NB4 (cell line): ENCODE results near the gene KRT36.

Experiments
- DNase-seq: peaks from one replicate; pipeline ENCODE4 v3.0.0; 2010; ENCODE audit warnings: low read depth
- H3K4me3 ChIP-seq: one replicate; pipeline ENCODE4 v1.5.1; 2011; ENCODE audit warnings: mild to moderate bottlenecking, low read depth, low read length, moderate library complexity
- CTCF ChIP-seq: IDR thresholded peaks from one replicate; pipeline ENCODE4 v1.5.1; 2012; ENCODE audit warnings: low read depth, low read length
- MAX ChIP-seq: IDR thresholded peaks from 2 replicates; pipeline ENCODE4 v1.6.1; 2011; ENCODE audit warnings: low read depth, low read length
- MYC ChIP-seq: IDR thresholded peaks from 2 replicates; pipeline ENCODE4 v1.6.1; 2011; ENCODE audit warnings: low read depth, low read length
- POLR2A ChIP-seq: IDR thresholded peaks from 2 replicates; pipeline ENCODE4 v1.6.1; 2011; ENCODE audit warnings: mild to moderate bottlenecking; ENCODE audit not compliant: insufficient read length; ENCODE audit errors: extremely low read depth

The KRT36 gene

GRCh38 chr17:41462705-41463104 is 27.0 kb downstream of the KRT36 start:
- H3K4me3 ChIP-seq, result no peak overlapping the region
- DNase-seq, result no peak
- no peak for TF ChIP-seq CTCF
- TF ChIP-seq MAX, result no peak
- no peak for TF ChIP-seq MYC
- TF ChIP-seq POLR2A, result no peak

DNA sequence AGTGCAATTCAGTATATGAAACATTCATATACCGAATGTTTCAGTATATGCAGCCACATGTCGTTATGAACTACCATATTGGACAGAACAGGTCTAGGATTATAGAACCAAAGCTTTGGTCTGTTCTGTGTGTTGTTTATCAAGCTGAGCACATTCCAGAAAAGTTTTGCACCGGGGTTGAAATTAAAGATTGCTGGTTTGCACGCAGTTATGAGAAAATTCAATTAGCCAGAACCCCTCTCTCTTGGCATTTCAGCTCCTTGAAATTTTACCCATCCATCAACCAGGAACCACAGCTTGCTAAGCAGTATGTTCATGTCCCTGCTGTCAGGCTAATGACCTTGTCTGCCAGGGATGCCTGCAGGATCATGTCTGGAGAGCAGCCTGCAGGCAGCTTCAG is 32.0 kb downstream of the KRT36 start:
- no peak overlapping the region for H3K4me3 ChIP-seq
- no peak for DNase-seq
- no peak for TF ChIP-seq MAX
- no peak for TF ChIP-seq CTCF
- no peak for TF ChIP-seq MYC
- no peak for TF ChIP-seq POLR2A

DNA sequence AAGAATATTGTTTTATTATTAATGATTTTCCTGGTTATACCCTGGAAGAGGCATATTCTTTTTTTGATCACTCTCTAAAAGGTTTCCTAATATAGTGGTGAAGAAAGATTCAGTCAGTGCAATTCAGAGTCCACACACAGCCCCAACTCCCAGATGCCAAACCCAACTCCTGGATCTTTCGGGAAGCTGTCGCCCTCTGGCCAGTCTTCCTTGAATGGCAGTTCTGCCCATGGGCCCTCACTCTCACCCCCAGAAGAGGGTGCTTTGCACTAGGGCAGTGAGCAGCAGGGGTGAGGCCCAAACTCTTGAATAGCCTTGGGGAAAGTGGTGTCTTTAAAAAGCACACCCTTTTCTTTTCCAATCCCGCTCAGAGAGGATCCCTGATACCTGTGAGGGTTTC is 33.5 kb downstream of the KRT36 start:
- TF ChIP-seq CTCF, result no peak
- TF ChIP-seq POLR2A, result no peak
- TF ChIP-seq MAX, result no peak
- no peak for TF ChIP-seq MYC
- H3K4me3 ChIP-seq, result no peak overlapping the region
- DNase-seq, result no peak

DNA sequence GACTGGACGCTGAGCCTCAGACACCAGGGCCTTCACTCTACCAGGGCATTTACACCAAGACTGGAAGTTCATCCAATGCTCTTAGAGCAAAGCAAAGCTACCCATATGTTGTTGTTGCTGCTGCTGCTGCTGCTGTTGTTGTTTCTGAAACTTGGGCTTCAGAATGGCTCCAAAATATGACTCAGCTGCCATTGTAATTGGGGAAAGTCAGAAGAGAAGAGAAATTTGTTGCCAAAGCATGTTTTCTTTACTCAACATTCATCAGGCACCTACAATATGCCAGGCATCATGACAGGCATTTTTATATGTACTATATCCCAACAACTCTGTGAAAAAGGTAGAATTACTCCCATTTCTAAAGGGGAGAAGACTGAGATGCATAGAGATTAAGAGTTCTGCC is 34.5 kb downstream of the KRT36 start:
- no peak overlapping the region for H3K4me3 ChIP-seq
- DNase-seq, result no peak
- no peak for TF ChIP-seq POLR2A
- no peak for TF ChIP-seq MAX
- no peak for TF ChIP-seq CTCF
- no peak for TF ChIP-seq MYC

- no peak for DNase-seq
- TF ChIP-seq CTCF, result no peak
- no peak for TF ChIP-seq MAX
- no peak for TF ChIP-seq POLR2A
- no peak for TF ChIP-seq MYC
Observed at GRCh38 chr17:41453066-41453465, 36.6 kb downstream of the KRT36 start.

DNA sequence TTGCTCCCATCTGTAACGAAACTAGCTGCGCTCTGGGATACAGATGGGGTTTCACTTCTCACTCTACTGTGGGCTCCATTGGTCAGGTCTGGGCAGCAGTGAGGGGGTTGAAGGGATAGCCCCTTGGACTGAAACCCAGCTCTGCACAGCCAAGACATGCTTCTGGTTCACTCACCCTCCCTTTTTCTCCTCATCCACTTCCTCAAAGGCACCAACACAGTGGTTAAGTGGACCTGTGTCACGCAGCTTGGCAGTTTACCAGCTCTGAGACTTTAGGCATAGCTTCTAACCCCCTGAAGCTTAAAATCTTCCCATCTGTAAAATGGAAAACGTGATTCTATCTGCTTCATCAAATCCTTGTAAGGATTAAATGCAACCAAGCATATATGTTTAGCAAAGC is 37.4 kb downstream of the KRT36 start:
- no peak for TF ChIP-seq MYC
- TF ChIP-seq MAX, result no peak
- TF ChIP-seq POLR2A, result no peak
- TF ChIP-seq CTCF, result no peak

More at GRCh38 chr17:41453066-41453465, 36.6 kb downstream of the KRT36 start:
- H3K4me3 ChIP-seq, result no peak overlapping the region

More for the DNA sequence above, 37.4 kb downstream of the KRT36 start:
- no peak overlapping the region for H3K4me3 ChIP-seq
- DNase-seq, result no peak
